HT-29 (cell line): Measurements from ENCODE around the gene DYNLT5. TPM values are rescaled to one million over a fixed set of nuclear protein-coding genes. Genes with fewer than 3 reads are reported as not detected.
"Not testable (repeated sequence)": the region's sequence is repeated elsewhere in the genome, so short reads cannot be mapped to it uniquely, and the experiment has no call there.

Experiments used
- DNase-seq: peaks from one replicate; pipeline ENCODE4 v3.0.0-alpha.2; 2015; ENCODE audit warnings: low spot score
- total RNA-seq: library from RNA; depleted of rRNA; stranded (reverse); fragments of >200 nt; shearing (Covaris generic); gene quantifications from 2 replicates; pipeline ENCODE4 v1.2.3, GENCODE V29; 2014; rRNA removed

The DYNLT5 gene
- total RNA-seq, 1 experiment from 2014 or later, result not detected

DNA sequence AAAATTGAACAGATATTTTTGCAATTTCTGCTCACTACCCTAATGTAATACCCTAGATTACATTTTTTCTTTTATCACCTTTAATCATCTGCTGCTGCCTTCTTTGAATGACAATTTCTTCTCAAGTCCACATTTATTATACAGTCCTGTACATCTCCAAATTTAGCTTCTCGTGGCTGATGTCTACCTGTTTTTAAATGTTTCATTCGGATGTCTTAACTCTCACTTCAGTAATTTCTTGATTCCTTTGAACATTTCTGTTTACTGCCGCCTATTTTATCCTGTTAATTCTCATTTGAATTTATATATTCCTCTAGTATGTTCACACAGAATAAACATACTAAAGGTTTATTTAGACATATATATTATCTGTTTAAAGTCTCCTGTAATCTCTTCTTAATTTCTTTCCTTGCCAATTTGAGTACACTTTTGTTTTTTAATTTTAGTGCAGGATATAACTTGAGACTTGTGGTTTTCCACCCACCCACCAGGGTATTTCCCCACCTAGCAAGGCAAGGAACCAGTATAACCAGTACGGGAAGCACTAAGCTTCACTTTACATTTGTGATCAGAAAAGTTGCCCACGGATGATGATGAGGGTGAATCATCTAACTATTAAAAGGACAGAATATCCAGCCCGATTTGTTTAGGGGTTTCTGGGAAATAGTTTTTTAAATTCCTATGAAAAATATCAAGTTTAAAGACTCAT is 36.1 kb downstream of the DYNLT5 start:
- peak; percentile 7 for DNase-seq

DNA sequence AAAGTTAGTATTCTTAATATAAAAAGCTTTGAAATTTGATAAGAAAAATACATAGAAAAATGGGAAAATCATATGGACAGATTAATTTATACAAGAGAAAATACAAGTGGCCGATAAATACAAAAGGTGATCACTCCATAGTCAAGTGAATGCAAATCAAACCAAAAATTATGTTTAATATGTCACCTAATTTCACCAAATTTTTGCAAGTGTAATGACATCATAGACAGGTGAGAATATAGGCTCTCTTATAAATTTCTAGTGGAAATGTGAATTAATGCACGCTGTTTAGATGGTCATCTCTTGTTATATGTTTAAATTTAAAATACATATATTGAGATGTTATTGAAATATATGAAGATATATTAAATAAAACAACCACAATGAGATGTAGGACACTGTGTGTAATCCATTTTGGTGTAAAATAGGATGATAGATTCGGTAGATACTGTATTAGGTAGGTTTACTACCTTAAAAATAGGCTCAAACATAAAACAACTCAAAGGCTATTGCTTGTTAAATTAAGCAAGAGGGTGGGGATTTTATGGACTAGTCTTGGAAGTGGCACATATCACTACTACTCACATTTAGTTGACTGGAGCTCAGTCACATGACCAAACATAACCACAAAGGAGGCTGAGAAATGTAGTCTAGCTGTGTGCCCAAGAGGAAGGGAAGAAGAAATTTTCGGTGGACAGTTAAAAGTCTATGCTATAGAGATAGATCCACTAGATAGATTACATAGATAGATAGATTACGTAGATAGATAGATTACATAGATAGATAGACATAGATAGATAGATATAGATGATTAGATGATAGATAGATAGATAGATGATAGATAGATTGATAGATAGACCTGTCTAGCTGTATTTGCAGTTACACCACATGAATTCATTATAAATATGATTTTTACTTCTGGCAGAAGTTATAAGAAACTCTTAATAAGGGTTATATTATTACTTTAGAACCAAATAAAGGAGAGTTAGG is 39.7 kb downstream of the DYNLT5 start:
- no peak for DNase-seq

DNA sequence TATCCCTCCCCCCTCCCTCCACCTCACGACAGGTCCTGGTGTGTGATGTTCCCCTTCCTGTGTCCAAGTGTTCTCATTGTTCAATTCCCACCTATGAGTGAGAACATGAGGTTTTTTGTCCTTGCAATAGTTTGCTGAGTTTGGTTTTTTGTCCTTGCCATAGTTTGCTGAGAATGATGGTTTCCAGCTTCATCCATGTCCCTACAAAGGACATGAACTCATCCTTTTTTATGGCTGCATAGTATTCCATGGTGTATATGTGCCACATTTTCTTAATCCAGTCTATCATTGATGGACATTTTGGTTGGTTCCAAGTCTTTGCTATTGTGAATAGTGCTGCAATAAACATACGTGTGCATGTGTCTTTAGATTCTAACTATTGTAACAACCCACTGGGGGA is 43.6 kb downstream of the DYNLT5 start:
- not testable (repeated sequence) for DNase-seq

DNA sequence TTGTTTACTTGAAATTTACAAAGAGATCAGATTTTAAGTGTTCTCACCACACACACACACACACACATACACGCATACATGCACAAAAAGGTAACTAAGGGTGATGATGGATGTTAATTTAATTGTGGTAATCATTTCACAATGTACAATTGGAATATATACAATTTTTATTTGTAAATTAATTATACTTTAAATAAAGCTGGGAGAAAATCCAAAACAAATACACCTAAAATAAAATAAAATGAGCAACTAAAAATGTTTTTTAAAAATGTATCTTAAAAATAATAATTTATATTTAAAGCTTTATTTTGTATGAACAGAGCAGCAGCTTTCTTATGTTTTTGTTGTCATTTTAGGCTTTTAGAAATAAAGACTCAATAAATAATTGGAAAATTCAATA is 57.0 kb downstream of the DYNLT5 start:
- no peak for DNase-seq

DNA sequence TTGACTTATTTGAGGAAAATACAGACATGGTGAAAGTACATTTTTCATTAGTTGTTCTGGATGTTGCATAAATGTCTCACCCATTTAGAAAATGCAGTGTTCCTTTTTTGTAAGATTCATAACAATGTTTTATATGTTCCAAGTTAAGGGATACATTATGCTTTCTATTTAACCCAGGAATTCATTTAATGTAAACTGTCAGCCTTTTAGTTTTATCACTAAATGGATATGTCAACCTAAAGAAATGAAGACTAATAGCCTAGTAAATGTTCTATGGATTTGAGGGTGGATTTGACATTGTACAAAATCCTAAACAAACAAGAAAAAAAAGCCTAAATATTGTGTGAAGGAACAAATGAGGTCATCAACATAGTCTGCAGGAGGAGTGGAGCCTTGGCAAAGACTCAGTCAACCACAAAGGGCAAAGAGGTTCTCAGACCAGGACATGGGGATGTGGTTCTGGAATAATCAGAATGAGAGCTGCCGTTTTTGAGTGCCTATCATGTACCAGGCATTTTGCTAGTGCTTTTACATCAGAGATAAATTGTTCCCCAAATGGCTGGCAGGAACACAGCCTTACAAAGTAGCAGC is 57.6 kb downstream of the DYNLT5 start:
- DNase-seq, result no peak

DNA sequence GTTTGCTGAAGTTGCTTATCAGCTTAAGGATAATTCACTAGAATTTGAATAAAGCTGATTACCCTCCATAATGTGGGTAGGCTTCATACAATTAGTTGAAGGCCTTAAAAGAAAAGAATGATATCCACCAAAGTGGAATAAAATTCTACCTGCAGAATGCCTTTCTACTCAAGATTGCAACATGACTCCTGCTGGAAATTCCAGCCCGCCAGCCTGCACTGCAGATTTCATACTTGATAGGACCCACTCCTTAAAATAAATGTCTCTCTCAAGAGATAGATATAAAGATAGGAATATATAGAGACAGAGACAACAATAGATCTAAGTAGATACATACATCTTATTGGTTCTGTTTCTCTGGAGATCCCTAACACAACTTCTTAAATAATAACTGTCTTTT is 72.5 kb downstream of the DYNLT5 start:
- DNase-seq, result no peak

Other genes starting within 250 kb of the DYNLT5 start
- not detected in 2 replicates for gene SGIP1, start 218.3 kb upstream of the DYNLT5 start, total RNA-seq
- gene INSL5, start 48.8 kb downstream of the DYNLT5 start, total RNA-seq, result not detected in 2 replicates
- 0.68 and 1.4 TPM in 2 replicates for gene DNAI4, start 172.4 kb downstream of the DYNLT5 start, total RNA-seq
- gene MIER1, start 172.5 kb downstream of the DYNLT5 start, total RNA-seq, result 10.8 and 12.5 TPM in 2 replicates